Progenitor cell of endocrine pancreas (in vitro differentiated cells): ENCODE measurements around the gene NBEA. TPM values are rescaled to one million over a fixed set of nuclear protein-coding genes. Genes with fewer than 3 reads are reported as not detected.

Experiments used
- DNase-seq: peaks from one replicate; pipeline ENCODE4 v3.0.0; 2021; ENCODE audit warnings: low spot score; ENCODE audit not compliant: unreplicated experiment
- H3K27ac Mint-ChIP-seq: 2 replicates; pipeline ENCODE4 v1.8.0; 2021; ENCODE audit warnings: mild to moderate bottlenecking, moderate library complexity, mixed read lengths
- H3K27me3 Mint-ChIP-seq: 2 replicates; pipeline ENCODE4 v1.8.0; 2021; ENCODE audit warnings: mixed read lengths
- H3K36me3 Mint-ChIP-seq: 2 replicates; pipeline ENCODE4 v1.8.0; 2022; ENCODE audit warnings: mixed read lengths; ENCODE audit not compliant: insufficient read depth
- H3K4me1 Mint-ChIP-seq: 2 replicates; pipeline ENCODE4 v1.8.0; 2021; ENCODE audit warnings: low read depth, mixed read lengths
- H3K4me3 Mint-ChIP-seq: 2 replicates; pipeline ENCODE4 v1.8.0; 2021; ENCODE audit warnings: low read depth, mild to moderate bottlenecking, moderate library complexity, mixed read lengths
- H3K9me3 Mint-ChIP-seq: 2 replicates; pipeline ENCODE4 v1.8.0; 2021; ENCODE audit warnings: low read depth, mixed read lengths
- total RNA-seq: library from RNA; stranded (reverse); gene quantifications from 2 replicates; pipeline ENCODE4 v1.2.1, GENCODE V29; 2021
- TF ChIP-seq, protein P1 (sequence below): fragments of 200-600 bp; sonication (generic); IDR thresholded peaks from one replicate; pipeline ENCODE4 v1.5.0; 2021; ENCODE audit warnings: antibody characterized with exemption, mild to moderate bottlenecking; ENCODE audit not compliant: unreplicated experiment

NBEA gene
- total RNA-seq, 1 donor from 2014 or later = 21.7 TPM

- H3K27me3 Mint-ChIP-seq = peaks cover 8% of the 10 kb centered on the region
- DNase-seq = no peak
- H3K27ac Mint-ChIP-seq = no peak overlapping the region
- H3K9me3 Mint-ChIP-seq = no peaks in the 10 kb centered on the region
- TF ChIP-seq, protein P1, sequence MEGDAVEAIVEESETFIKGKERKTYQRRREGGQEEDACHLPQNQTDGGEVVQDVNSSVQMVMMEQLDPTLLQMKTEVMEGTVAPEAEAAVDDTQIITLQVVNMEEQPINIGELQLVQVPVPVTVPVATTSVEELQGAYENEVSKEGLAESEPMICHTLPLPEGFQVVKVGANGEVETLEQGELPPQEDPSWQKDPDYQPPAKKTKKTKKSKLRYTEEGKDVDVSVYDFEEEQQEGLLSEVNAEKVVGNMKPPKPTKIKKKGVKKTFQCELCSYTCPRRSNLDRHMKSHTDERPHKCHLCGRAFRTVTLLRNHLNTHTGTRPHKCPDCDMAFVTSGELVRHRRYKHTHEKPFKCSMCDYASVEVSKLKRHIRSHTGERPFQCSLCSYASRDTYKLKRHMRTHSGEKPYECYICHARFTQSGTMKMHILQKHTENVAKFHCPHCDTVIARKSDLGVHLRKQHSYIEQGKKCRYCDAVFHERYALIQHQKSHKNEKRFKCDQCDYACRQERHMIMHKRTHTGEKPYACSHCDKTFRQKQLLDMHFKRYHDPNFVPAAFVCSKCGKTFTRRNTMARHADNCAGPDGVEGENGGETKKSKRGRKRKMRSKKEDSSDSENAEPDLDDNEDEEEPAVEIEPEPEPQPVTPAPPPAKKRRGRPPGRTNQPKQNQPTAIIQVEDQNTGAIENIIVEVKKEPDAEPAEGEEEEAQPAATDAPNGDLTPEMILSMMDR = no peak
- H3K4me1 Mint-ChIP-seq = no peaks in the 10 kb centered on the region
- no peaks in the 10 kb centered on the region for H3K36me3 Mint-ChIP-seq
- no peak overlapping the region for H3K4me3 Mint-ChIP-seq
Observed at GRCh38 chr13:35518337-35518946, 576.4 kb downstream of the NBEA start.

GRCh38 chr13:35524171-35524570, 582.1 kb downstream of the NBEA start:
- H3K4me3 Mint-ChIP-seq = no peak overlapping the region
- H3K4me1 Mint-ChIP-seq = no peaks in the 10 kb centered on the region
- no peaks in the 10 kb centered on the region for H3K36me3 Mint-ChIP-seq
- peaks cover 10% of the 10 kb centered on the region for H3K27me3 Mint-ChIP-seq
- H3K27ac Mint-ChIP-seq = no peak overlapping the region
- no peaks in the 10 kb centered on the region for H3K9me3 Mint-ChIP-seq
- DNase-seq = no peak
- TF ChIP-seq, protein P1 = no peak

GRCh38 chr13:35526577-35526976, 584.5 kb downstream of the NBEA start:
- Mint-ChIP-seq H3K27me3 (peaks cover 6% of the 10 kb centered on the region), H3K27ac (no peak overlapping the region), H3K36me3 (no peaks in the 10 kb centered on the region), H3K4me3 (no peak overlapping the region), H3K9me3 (no peaks in the 10 kb centered on the region), H3K4me1 (no peaks in the 10 kb centered on the region)
- DNase-seq = no peak
- TF ChIP-seq, protein P1 = no peak

GRCh38 chr13:35527451-35527850, 585.4 kb downstream of the NBEA start:
- no peak for DNase-seq
- peaks cover 2% of the 10 kb centered on the region for H3K27me3 Mint-ChIP-seq
- no peaks in the 10 kb centered on the region for H3K36me3 Mint-ChIP-seq
- H3K9me3 Mint-ChIP-seq = no peaks in the 10 kb centered on the region
- TF ChIP-seq, protein P1 = no peak
- no peak overlapping the region for H3K27ac Mint-ChIP-seq
- no peak overlapping the region for H3K4me3 Mint-ChIP-seq
- H3K4me1 Mint-ChIP-seq = no peaks in the 10 kb centered on the region

DNA sequence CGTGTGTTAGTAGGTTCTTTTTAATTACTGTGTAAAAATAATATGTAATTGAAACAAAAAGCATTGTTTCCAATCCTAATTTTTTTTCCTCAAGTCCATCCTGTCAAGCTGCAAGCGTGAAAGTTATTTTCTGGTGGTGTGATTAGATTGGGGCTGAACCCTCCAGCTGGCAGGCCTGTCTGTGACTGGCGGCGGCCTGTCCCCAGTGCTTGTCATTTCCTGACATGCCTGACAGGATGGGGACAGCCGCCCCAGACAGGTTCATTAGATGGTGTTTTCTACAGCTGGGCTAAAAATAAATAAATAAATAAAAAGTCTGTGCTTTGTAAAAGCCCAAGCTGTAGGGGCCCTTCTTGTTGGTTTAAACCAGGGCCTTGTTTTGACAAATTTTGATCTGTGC, 588.1 kb downstream of the NBEA start:
- TF ChIP-seq, protein P1 = no peak
- no peak for DNase-seq
- Mint-ChIP-seq H3K27me3 (peaks cover 2% of the 10 kb centered on the region), H3K27ac (no peak overlapping the region), H3K36me3 (no peaks in the 10 kb centered on the region), H3K9me3 (no peaks in the 10 kb centered on the region), H3K4me3 (no peak overlapping the region), H3K4me1 (peaks cover 5% of the 10 kb centered on the region)
